Hippocampal formation (tissue), 2 donors: Measurements from ENCODE around the gene GPN3.
"Not testable (repeated sequence)": the region's sequence is repeated elsewhere in the genome, so short reads cannot be mapped to it uniquely, and the experiment has no call there.

Experiments used
- DNase-seq, 2 donors: peaks; one replicate each; lab custom pipeline; 2025; lab: John Stamatoyannopoulos, UW

Gene GPN3

GRCh38 chr12:110468214-110469048 lies at the start of gene GPN3, which contains the start of gene FAM216A:
Gene GPN3 (minus strand): TSS chr12:110468257. CDS start chr12:110468203, 54 bp downstream.
Gene FAM216A (plus strand): TSS chr12:110468845. CDS start chr12:110468876, 31 bp downstream.
- DNase-seq = peak; percentile 93 to 96

- DNase-seq = no peak
Measured at GRCh38 chr12:110516995-110517394, 48.9 kb upstream of the GPN3 start.

- no peak for DNase-seq
Measured at GRCh38 chr12:110514363-110514762, 46.3 kb upstream of the GPN3 start.

GRCh38 chr12:110513842-110514241 lies 45.8 kb upstream of the GPN3 start:
- no peak for DNase-seq

GRCh38 chr12:110508071-110508586 lies 40.1 kb upstream of the GPN3 start:
- DNase-seq = no peak

GRCh38 chr12:110505332-110505731 lies 37.3 kb upstream of the GPN3 start:
- DNase-seq = no peak

GRCh38 chr12:110503432-110503831 lies 35.4 kb upstream of the GPN3 start:
- no peak for DNase-seq

GRCh38 chr12:110501752-110502738 lies 34.0 kb upstream of the GPN3 start, which contains the start of the genes RAD9B and VPS29:
Gene RAD9B (plus strand): TSS chr12:110502331. CDS start chr12:110502338, 7 bp downstream.
Gene VPS29 (minus strand): TSS chr12:110502111. CDS start chr12:110502051, 60 bp downstream.
- DNase-seq = peak; percentile 96 to 98

- DNase-seq = peak in 1 of 2 donors; percentile 11
Measured at GRCh38 chr12:110501399-110501751, 33.3 kb upstream of the GPN3 start.

- DNase-seq = no peak
Measured at GRCh38 chr12:110498984-110499706, 31.1 kb upstream of the GPN3 start.

GRCh38 chr12:110475426-110475825 lies 7.4 kb upstream of the GPN3 start:
- DNase-seq = no peak

- DNase-seq = no peak
Measured at GRCh38 chr12:110467847-110468213, 227 bp downstream of the GPN3 start.

GRCh38 chr12:110466791-110467190 lies 1.3 kb downstream of the GPN3 start:
- no peak for DNase-seq

GRCh38 chr12:110465765-110466164 lies 2.3 kb downstream of the GPN3 start:
- not testable (repeated sequence) for DNase-seq

- no peak for DNase-seq
Measured at GRCh38 chr12:110465024-110465423, 3.0 kb downstream of the GPN3 start.

- not testable (repeated sequence) for DNase-seq
Measured at GRCh38 chr12:110461189-110461588, 6.9 kb downstream of the GPN3 start.

GRCh38 chr12:110458756-110459155 lies 9.3 kb downstream of the GPN3 start:
- DNase-seq = no peak

- DNase-seq = no peak
Measured at GRCh38 chr12:110453569-110454296, 14.3 kb downstream of the GPN3 start.

- DNase-seq = no peak
Measured at GRCh38 chr12:110451263-110451662, 16.8 kb downstream of the GPN3 start.

GRCh38 chr12:110449799-110450497 lies 18.1 kb downstream of the GPN3 start, which contains the start of gene ARPC3:
Gene ARPC3 (minus strand): TSS chr12:110450337. CDS start chr12:110450260, 77 bp downstream.
- peak; percentile 89 to 94 for DNase-seq
